Lower leg skin (tissue), 3 donors: ENCODE data around the gene TNFSF4.

Source experiments
- POLR2A ChIP-seq, 2 donors: fragments of 450-650 bp; IDR thresholded peaks; one replicate each; pipeline ENCODE4 v1.6.1; 2016 to 2017; ENCODE audit warnings: antibody characterized with exemption in 2 of 2, mild to moderate bottlenecking in 1 of 2, moderate library complexity in 1 of 2
- TF ChIP-seq, protein P1 (sequence below), 3 donors: fragments of 450-650 bp; IDR thresholded peaks; one replicate each; pipeline ENCODE4 v1.5.1; 2016; ENCODE audit warnings: antibody characterized with exemption in 3 of 3, mild to moderate bottlenecking in 3 of 3, moderate library complexity in 2 of 3

DNA sequence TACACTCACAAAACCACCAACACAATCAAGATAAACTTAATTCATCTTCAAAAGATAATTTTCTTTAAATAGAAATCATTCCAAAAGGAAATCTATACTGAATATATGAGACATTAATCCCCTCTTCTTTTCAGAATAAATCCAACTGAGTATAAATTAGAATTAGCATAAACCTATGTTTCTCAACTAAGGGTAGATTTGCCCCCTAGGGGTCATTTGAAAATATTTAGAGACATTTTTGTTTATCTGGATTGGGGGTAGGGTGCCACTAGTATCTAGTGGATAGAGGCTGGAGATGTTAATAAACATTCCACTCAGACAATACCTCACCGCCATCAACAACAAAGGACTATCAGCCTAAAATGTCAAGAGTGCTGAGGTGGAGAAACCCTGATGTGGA lies 6.5 kb upstream of the TNFSF4 start:
- TF ChIP-seq, protein P1, sequence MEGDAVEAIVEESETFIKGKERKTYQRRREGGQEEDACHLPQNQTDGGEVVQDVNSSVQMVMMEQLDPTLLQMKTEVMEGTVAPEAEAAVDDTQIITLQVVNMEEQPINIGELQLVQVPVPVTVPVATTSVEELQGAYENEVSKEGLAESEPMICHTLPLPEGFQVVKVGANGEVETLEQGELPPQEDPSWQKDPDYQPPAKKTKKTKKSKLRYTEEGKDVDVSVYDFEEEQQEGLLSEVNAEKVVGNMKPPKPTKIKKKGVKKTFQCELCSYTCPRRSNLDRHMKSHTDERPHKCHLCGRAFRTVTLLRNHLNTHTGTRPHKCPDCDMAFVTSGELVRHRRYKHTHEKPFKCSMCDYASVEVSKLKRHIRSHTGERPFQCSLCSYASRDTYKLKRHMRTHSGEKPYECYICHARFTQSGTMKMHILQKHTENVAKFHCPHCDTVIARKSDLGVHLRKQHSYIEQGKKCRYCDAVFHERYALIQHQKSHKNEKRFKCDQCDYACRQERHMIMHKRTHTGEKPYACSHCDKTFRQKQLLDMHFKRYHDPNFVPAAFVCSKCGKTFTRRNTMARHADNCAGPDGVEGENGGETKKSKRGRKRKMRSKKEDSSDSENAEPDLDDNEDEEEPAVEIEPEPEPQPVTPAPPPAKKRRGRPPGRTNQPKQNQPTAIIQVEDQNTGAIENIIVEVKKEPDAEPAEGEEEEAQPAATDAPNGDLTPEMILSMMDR (IDR thresholded peaks at IDR 0.05) = no peak
- TF ChIP-seq POLR2A (IDR thresholded peaks at IDR 0.05) = no peak
